ENCODE results near the gene SLC22A14. TPM values are rescaled to one million over a fixed set of nuclear protein-coding genes. Genes with fewer than 3 reads are reported as not detected.
"Not testable (repeated sequence)": the region's sequence is repeated elsewhere in the genome, so short reads cannot be mapped to it uniquely, and the experiment has no call there.

The SLC22A14 gene
- total RNA-seq, 1 experiment from 2014 or later = not detected

DNA sequence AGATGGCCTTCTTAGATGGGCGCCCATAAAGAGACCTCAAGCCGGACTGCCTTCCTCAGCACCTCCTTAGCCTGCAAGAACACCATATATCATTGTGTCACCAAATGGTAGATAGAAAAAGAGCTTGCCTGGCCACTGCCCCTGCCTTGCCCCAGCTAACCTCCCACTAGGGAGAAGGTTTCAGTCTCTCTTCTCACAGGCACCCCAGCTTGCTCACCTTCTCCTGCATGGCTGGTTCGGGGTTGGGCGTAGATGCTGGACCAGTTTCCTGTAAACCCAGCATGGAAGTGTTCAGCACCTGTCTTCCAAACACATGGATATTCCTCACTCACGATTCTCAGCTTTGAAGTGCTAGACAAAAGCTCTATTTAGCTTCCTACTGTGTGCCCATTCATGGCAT, 3.3 kb upstream of the SLC22A14 start (continued):
- TF ChIP-seq, protein P1, sequence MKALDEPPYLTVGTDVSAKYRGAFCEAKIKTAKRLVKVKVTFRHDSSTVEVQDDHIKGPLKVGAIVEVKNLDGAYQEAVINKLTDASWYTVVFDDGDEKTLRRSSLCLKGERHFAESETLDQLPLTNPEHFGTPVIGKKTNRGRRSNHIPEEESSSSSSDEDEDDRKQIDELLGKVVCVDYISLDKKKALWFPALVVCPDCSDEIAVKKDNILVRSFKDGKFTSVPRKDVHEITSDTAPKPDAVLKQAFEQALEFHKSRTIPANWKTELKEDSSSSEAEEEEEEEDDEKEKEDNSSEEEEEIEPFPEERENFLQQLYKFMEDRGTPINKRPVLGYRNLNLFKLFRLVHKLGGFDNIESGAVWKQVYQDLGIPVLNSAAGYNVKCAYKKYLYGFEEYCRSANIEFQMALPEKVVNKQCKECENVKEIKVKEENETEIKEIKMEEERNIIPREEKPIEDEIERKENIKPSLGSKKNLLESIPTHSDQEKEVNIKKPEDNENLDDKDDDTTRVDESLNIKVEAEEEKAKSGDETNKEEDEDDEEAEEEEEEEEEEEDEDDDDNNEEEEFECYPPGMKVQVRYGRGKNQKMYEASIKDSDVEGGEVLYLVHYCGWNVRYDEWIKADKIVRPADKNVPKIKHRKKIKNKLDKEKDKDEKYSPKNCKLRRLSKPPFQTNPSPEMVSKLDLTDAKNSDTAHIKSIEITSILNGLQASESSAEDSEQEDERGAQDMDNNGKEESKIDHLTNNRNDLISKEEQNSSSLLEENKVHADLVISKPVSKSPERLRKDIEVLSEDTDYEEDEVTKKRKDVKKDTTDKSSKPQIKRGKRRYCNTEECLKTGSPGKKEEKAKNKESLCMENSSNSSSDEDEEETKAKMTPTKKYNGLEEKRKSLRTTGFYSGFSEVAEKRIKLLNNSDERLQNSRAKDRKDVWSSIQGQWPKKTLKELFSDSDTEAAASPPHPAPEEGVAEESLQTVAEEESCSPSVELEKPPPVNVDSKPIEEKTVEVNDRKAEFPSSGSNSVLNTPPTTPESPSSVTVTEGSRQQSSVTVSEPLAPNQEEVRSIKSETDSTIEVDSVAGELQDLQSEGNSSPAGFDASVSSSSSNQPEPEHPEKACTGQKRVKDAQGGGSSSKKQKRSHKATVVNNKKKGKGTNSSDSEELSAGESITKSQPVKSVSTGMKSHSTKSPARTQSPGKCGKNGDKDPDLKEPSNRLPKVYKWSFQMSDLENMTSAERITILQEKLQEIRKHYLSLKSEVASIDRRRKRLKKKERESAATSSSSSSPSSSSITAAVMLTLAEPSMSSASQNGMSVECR (CRISPR knock-in tag; IDR thresholded peaks at IDR 0.05; ENCODE audit: borderline replicate concordance) = no peak

DNA sequence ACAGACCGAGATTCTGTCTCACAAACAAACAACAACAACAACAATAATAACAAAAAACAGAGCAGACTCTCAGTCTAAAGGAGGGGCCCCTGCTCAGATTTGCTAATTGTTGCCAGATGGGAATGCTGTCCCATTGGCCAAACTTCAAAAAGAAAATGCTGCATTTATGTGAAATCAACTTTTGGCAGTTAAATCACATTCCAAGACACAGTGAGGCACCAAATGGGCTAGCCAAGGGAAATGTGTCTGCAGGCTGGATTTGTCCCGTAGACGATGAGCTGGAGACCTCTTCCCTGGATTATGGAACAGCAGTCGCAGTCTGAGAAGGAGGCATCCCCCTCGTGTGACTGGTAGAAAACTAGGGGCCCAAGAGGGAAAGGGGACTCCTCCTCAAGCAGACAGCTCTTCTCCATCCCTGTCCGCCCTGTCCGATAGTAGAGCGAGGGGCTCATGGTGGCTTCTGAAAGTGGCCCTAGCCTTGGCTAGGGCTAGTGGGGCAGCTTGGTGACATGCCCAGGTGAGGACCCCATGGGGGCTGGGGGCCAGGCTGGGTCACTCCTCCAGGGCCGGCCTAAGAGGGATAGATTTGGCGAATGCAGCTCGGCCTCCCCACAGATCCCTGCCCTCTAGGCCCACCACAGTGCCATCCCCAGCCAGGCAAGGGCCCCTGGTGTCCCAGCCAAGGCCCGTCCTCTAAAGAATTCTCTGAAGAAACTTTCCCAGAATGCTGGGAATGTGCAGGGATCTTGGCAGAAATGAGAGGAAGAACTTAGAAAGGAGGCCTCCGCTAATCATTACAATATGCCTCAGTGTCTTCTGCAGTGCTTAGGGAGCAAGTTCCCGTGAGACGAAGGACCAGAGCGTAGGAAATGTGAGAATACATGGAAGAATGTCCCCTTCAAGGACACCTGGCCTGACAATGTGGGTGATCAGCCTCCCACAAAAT, 2.0 kb downstream of the SLC22A14 start:
- no peak for TF ChIP-seq AR (CRISPR knock-in tag; IDR thresholded peaks at IDR 0.05)
- DNase-seq (ENCODE audit: low spot score) = no peak
- Mint-ChIP-seq H3K36me3 (no peaks in the 10 kb centered on the region), H3K4me1 (peaks cover 7% of the 10 kb centered on the region; the same call in 1 of the 2 replicates), H3K27ac (no peak overlapping the region), H3K4me3 (no peak overlapping the region), H3K27me3 (ENCODE audit: low read depth) (no peaks in the 10 kb centered on the region; the same call in 1 of the 2 replicates), H3K9me3 (peaks cover under 1% of the 10 kb centered on the region)
- CTCF ChIA-PET = no interaction called here
- no peak for ATAC-seq
- POLR2A ChIA-PET = no interaction called here

GRCh38 chr3:38284756-38285150, 2.7 kb downstream of the SLC22A14 start:
- no peaks in the 10 kb centered on the region for H3K36me3 Mint-ChIP-seq
- peaks cover 9% of the 10 kb centered on the region; the same call in 1 of the 2 replicates for H3K4me1 Mint-ChIP-seq
- H3K27ac Mint-ChIP-seq = no peak overlapping the region
- no peaks in the 10 kb centered on the region; the same call in 1 of the 2 replicates for H3K27me3 Mint-ChIP-seq (ENCODE audit: low read depth)
- H3K4me3 Mint-ChIP-seq = no peak overlapping the region
- ChIA-PET CTCF (no interaction called here), POLR2A (no interaction called here)
- ATAC-seq = no peak
- no peak for DNase-seq (ENCODE audit: low spot score)
- no peak for TF ChIP-seq ZNF121 (CRISPR knock-in tag; IDR thresholded peaks at IDR 0.05)
- peaks cover 3% of the 10 kb centered on the region for H3K9me3 Mint-ChIP-seq

GRCh38 chr3:38289286-38290217, 7.5 kb downstream of the SLC22A14 start:
- H3K36me3 Mint-ChIP-seq; ATAC-seq; H3K27me3 Mint-ChIP-seq (ENCODE audit: low read depth); H3K4me1 Mint-ChIP-seq; H3K4me3 Mint-ChIP-seq; DNase-seq (ENCODE audit: low spot score); H3K9me3 Mint-ChIP-seq; POLR2A ChIA-PET; H3K27ac Mint-ChIP-seq: not testable (repeated sequence)
- CTCF ChIA-PET = interaction anchor here (1.1 to 1.3 kb wide), 3 partner anchors 8 to 206 kb away, joined by 4 to 5 read pairs (median 4); partner anchors contain the start of gene EXOG

DNA sequence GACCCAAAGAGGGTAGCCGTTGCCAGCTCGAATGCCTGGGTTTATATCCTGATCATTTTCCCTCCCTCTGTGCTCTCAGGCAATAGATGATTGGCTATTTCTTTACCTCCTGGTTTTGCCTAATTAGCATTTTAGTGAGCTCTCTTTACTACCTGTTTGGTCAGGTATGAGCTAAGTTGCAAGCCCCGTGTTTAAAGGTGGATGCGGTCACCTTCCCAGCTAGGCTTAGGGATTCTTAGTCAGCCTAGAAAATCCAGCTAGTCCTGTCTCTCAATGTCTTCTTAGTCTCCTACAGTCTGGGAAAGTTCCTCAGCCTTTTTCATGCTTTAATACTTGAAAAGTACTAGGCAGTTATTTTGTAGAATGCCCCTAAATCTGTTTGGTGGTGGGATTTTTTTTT, 15.0 kb downstream of the SLC22A14 start:
- DNase-seq (ENCODE audit: low spot score); ATAC-seq; H3K27ac Mint-ChIP-seq; H3K4me1 Mint-ChIP-seq; H3K27me3 Mint-ChIP-seq (ENCODE audit: low read depth); H3K9me3 Mint-ChIP-seq; H3K4me3 Mint-ChIP-seq; H3K36me3 Mint-ChIP-seq; POLR2A ChIA-PET: not testable (repeated sequence)
- CTCF ChIA-PET = interaction anchor here (1.9 kb wide), 1 partner anchor 225 kb away, joined by 6 read pairs; no protein-coding TSS in a partner anchor
